Activated CD4-positive, alpha-beta T cell treated with anti-CD3 and anti-CD28 coated beads, Interleukin-2, amount 50 U/mL, for 16 hours (primary cell): ENCODE data around the gene GSG1L.

Source experiments
- DNase-seq: peaks from one replicate; pipeline ENCODE4 v3.0.0-alpha.2; 2020

Gene GSG1L

DNA sequence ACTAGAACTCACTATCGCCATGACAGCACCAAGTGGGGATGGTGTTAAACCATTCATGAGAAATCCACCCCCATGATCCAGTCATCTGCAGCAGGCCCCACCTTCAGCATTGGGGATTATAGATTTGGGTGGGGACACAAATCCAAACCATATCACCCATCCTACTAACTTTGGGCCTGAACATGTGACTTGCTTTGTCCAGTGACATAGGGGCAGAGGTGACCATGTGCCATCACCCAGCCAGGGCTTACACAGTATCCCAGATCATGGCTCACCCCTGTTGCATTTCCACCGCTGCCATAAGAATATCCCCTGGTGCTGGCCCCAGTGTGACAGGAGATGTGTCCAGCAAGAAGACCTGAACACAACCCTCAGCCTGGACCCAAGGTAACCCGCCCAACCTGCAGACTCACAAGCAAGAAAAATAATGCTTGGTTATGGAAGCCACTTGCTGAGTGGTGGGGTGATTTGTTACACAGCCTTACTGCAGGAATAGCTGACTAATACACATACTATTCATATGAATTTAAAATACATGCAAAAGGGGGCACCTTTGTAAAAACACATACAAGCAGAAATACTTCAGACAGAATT, 130.9 kb downstream of the GSG1L start:
- no peak for DNase-seq

GRCh38 chr16:27929818-27930217, 133.7 kb downstream of the GSG1L start:
- DNase-seq, result no peak

DNA sequence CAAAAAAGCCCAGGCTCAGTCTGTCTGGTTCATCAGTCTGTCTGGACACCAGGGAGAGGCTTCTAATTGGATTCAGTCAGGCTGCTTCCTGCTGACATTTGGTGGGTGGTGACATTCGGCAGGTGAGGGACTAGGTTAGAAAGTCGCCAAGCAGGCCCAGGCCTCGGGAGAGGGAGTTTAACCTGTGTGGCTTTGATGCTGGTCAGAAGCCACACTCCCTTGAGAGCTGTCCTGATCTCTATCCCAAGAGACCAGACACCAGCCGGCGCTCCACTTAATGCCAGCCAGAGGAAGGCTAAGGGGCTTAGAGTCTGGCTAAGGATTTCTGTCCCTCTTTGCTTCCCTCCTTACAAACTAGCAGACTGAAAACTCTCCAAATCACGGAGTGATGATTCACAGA, 135.0 kb downstream of the GSG1L start:
- DNase-seq, result no peak

GRCh38 chr16:27927266-27927901, 136.1 kb downstream of the GSG1L start:
- no peak for DNase-seq

GRCh38 chr16:27925612-27926011, 137.9 kb downstream of the GSG1L start:
- no peak for DNase-seq

GRCh38 chr16:27924411-27925118, 138.9 kb downstream of the GSG1L start:
- peak; percentile 2 for DNase-seq

DNA sequence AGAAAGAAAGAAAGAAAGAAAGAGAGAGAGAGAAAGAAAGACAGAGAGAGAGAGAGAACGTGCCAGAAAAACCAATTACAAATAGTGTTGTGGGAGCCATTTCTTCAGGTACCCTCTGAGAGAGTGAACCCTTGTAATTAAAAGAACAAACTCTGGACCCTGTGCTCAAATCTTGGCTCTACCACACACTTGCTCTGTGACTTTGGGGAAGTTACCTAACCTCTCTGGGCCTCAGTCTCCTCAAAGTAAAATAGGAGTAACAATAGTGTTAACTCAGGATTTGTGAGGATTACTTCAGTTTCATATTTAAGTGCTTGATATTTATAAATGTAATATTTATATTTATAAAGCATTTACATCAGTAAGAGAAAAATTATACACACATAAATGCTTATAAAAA, 139.8 kb downstream of the GSG1L start:
- DNase-seq, result no peak

DNA sequence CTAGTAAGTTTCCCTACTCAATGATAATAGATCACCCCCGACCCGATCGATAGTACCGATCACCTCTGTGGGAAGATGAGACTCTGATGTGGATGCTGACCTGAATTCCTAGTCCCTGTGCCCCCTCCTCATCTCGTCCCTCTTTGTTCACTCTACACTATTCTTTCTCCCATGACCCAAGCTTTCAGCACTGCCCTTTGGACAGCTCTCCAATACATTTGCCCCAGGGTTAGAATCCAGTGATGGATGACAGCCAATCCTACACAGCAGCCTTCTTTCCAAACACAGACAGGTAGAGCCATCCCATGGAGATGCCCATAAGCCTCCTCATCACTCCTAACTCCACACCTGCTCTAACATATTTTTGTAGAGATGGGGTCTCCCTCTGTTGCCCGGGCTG, 141.1 kb downstream of the GSG1L start:
- DNase-seq, result no peak

GRCh38 chr16:27921134-27921533, 142.4 kb downstream of the GSG1L start:
- no peak for DNase-seq

- DNase-seq, result no peak
Observed at GRCh38 chr16:27920391-27920891, 143.1 kb downstream of the GSG1L start.

- DNase-seq, result no peak
Observed at GRCh38 chr16:27918755-27919154, 144.8 kb downstream of the GSG1L start.

DNA sequence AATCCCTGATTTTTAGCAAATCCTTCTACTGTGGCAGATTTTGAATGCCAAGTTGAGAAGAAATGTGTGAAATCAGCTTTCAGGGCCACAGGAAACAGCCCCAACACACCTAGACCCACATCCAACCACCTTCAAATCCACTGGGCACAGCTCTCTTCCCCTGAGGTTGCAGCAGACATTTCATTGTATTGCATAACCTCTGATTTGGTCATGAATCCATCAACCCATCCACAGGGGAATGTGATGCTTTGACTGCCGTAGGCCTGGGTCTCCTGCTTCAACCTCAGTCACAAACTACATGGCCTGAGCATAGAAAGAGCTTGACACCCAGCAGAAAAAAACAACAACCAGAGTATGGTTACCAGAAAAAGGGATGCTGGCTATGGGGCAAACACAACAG, 145.6 kb downstream of the GSG1L start:
- DNase-seq, result no peak

DNA sequence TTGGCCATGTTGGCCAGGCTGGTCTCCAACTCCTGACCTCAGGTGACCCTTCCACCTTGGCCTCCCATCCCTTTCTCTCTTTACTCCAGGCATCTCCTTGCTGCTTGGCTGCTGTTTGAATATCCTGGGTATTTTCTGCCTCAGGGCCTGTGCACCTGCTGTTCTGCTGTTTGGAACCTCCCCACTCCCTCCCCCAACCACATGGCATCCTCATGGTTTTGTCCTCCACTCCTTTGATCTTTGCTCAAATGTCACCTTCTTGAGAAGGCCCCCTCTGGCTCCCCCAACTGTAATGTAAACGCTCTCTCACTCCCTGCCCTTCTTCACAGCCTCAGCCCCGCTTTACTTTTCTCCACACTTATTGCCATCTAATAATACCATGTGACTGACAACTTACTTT, 152.0 kb downstream of the GSG1L start:
- DNase-seq, result no peak

DNA sequence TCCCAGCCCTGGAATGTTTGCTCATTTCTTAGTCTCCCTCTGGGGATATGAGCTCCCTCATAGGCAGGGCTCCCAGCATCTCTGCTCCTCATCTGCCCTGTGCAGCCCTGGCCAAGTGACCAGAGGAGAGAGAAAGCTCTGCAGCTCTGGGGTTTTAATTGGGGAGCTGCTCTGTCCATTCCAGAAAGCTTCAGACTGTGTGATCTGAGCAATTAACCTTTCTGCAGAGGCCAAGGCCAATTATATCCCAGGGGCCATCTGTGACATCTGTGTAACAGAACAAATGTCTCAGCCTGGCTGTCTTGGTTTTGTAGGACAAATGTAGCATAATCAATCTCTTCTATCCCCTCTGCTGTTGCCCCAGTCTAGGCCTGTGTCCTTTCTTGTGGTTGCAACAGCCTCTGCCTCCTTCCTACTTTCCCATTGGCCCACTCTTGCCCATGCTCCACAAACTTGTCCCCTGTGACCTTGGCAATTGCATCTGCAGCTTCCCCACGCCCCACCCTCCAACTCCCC, 156.0 kb downstream of the GSG1L start:
- DNase-seq, result no peak

DNA sequence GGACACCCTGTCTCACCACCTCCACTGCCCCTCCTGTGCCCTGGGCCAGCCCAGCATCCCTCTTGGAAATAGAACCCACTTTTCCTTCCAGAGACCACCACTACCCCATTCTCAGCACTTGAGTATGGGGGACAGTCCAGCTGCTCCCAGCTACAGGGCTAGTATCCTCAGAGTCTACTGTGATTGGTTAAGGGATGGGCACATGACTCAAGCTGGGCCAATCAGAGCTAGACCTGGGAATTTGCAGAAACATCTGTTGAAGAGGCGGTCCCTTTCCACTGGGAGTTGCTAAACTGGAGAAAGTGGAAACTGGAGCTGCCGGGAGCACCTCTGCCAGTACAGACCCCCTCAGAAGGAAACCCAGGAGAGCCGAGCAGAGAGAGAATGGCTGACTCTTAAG, 156.6 kb downstream of the GSG1L start:
- DNase-seq, result no peak

- no peak for DNase-seq
Observed at GRCh38 chr16:27903046-27903655, 160.4 kb downstream of the GSG1L start.

- DNase-seq, result no peak
Observed at GRCh38 chr16:27902551-27902950, 161.0 kb downstream of the GSG1L start.

- DNase-seq, result no peak
Observed at GRCh38 chr16:27901956-27902355, 161.6 kb downstream of the GSG1L start.

- no peak for DNase-seq
Observed at GRCh38 chr16:27899736-27900135, 163.8 kb downstream of the GSG1L start.

- no peak for DNase-seq
Observed at GRCh38 chr16:27894386-27894785, 169.1 kb downstream of the GSG1L start.

GRCh38 chr16:27892879-27893278, 170.6 kb downstream of the GSG1L start:
- no peak for DNase-seq

- no peak for DNase-seq
Observed at GRCh38 chr16:27890866-27891265, 172.6 kb downstream of the GSG1L start.

GRCh38 chr16:27890006-27890405, 173.5 kb downstream of the GSG1L start:
- no peak for DNase-seq

DNA sequence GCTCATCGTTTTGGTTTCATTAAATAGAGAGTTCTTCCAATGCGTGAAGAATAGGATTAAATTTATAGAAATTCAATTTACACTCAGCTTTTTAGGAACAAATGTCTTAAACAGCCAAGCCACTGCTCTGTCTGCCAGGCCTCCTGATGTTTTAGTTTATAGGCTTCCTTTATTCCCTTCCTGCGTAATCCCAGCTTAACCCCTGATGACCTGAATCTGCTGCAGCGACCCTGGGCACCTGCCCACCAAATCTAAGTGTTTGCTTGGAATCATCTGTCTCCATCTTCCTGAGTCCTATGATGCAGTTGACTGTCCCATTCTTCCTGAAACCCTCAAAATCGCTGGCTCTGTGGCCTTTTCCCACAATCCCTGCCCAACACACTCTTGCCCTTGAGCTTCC, 179.9 kb downstream of the GSG1L start:
- no peak for DNase-seq
